Osteocyte (in vitro differentiated cells): ENCODE results near the gene NUCKS1. TPM values are rescaled to one million over a fixed set of nuclear protein-coding genes. Genes with fewer than 3 reads are reported as not detected.

Experiments
- DNase-seq: peaks from one replicate; pipeline ENCODE4 v3.0.0; 2021; ENCODE audit warnings: mixed read lengths; ENCODE audit not compliant: unreplicated experiment; ENCODE audit errors: extremely low spot score
- H3K27ac Mint-ChIP-seq: one replicate; pipeline ENCODE4 v1.8.0; 2021; ENCODE audit warnings: mild to moderate bottlenecking, mixed read lengths; ENCODE audit not compliant: unreplicated experiment
- H3K27me3 Mint-ChIP-seq: one replicate; pipeline ENCODE4 v1.8.0; 2021; ENCODE audit warnings: mixed read lengths; ENCODE audit not compliant: unreplicated experiment
- H3K36me3 Mint-ChIP-seq: one replicate; pipeline ENCODE4 v1.8.0; 2021; ENCODE audit warnings: mixed read lengths; ENCODE audit not compliant: unreplicated experiment
- H3K4me1 Mint-ChIP-seq: one replicate; pipeline ENCODE4 v1.8.0; 2021; ENCODE audit warnings: mixed read lengths; ENCODE audit not compliant: unreplicated experiment
- H3K4me3 Mint-ChIP-seq: one replicate; pipeline ENCODE4 v1.8.0; 2021; ENCODE audit warnings: mild to moderate bottlenecking, moderate library complexity, mixed read lengths; ENCODE audit not compliant: unreplicated experiment
- H3K9me3 Mint-ChIP-seq: one replicate; pipeline ENCODE4 v1.8.0; 2021; ENCODE audit warnings: mixed read lengths; ENCODE audit not compliant: unreplicated experiment
- total RNA-seq: library from RNA; stranded (reverse); gene quantifications from 2 replicates; pipeline ENCODE4 v1.2.1, GENCODE V29; 2021
- TF ChIP-seq, protein P1 (sequence below): fragments of 200-600 bp; sonication (generic); IDR thresholded peaks from 2 replicates; pipeline ENCODE4 v1.5.0; 2021; ENCODE audit warnings: antibody characterized with exemption, mild to moderate bottlenecking, moderate library complexity

NUCKS1 gene
- total RNA-seq, 1 donor from 2014 or later, result 215 TPM

DNA sequence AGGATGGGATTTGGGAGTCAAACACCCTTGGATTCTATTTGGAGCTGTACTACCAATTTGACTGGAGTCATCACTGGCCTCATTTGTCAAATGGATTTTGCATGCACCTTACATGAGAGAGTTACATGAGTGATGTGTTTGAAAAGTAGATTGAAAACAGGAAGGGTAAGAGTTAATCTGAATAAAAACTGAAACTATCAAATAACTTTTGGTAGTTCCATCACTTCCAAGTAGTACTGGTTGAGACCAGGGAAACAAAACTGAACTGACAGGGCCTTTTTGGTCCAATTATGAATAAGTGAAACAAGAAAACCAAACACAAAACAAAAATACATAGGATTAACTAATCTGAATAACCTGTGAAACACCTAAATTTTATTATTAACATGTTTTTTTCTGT, 30.2 kb downstream of the NUCKS1 start:
- Mint-ChIP-seq H3K27ac (no peak overlapping the region), H3K4me1 (no peaks in the 10 kb centered on the region), H3K36me3 (peaks cover 60% of the 10 kb centered on the region), H3K27me3 (no peaks in the 10 kb centered on the region), H3K9me3 (no peaks in the 10 kb centered on the region), H3K4me3 (no peak overlapping the region)
- no peak for DNase-seq
- TF ChIP-seq, protein P1, sequence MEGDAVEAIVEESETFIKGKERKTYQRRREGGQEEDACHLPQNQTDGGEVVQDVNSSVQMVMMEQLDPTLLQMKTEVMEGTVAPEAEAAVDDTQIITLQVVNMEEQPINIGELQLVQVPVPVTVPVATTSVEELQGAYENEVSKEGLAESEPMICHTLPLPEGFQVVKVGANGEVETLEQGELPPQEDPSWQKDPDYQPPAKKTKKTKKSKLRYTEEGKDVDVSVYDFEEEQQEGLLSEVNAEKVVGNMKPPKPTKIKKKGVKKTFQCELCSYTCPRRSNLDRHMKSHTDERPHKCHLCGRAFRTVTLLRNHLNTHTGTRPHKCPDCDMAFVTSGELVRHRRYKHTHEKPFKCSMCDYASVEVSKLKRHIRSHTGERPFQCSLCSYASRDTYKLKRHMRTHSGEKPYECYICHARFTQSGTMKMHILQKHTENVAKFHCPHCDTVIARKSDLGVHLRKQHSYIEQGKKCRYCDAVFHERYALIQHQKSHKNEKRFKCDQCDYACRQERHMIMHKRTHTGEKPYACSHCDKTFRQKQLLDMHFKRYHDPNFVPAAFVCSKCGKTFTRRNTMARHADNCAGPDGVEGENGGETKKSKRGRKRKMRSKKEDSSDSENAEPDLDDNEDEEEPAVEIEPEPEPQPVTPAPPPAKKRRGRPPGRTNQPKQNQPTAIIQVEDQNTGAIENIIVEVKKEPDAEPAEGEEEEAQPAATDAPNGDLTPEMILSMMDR, result no peak

DNA sequence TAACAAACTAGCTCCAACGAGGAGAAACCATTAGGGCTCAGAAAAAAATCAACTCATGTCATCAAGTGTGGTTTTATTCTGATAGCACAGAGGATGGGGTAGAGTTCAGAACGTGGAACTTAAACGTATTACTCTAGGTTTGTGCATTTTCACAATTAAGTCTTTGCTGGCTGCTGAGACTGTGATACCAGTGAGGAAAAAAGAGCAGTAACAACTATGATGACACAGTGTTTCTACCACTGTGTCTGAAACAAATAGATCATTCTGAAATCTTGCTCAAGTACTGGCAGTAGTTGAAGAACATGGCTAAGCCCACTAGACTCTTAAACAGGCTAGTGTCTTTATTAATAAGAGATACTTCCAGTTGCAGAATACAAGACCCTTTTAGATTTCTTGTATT, 31.0 kb downstream of the NUCKS1 start:
- H3K4me3 Mint-ChIP-seq, result no peak overlapping the region
- no peak for DNase-seq
- H3K36me3 Mint-ChIP-seq, result peaks cover 59% of the 10 kb centered on the region

DNA sequence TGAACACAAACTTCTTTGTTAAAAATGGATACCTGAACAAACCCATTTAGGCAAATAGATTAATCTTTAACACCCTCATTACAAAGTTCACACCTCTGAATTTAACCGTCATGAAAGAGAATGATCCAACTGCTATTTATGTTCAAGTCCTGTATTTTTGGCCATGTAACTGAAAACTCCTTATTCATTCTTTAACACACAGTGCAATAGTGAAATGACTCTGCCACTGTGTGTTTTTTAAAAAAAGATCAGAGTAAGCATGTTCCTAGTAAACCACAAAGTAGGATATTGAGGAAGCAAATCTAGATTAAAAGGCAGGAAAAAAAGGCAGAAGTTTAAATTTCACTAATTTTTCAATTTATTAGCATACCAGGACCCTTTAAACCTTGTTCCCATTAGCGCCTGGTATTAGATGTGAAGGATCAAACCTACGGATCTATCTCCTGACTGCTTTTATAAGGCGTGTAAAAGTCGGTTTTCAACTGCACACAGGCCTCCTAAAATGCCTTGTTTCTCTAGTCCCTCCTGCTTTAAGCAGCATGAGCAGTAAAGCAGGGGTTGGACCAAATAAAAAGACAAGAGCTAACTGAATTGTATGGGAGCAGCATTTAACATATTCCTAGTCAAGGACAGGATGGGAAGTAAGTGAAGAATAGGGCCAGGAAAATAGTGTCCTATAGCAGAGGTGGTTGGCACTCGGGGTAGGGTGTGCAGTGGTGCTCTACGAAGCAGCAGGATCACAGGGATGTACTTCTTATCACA, 33.4 kb downstream of the NUCKS1 start:
- Mint-ChIP-seq H3K4me1 (no peaks in the 10 kb centered on the region), H3K9me3 (no peaks in the 10 kb centered on the region), H3K36me3 (peaks cover 57% of the 10 kb centered on the region), H3K27me3 (no peaks in the 10 kb centered on the region), H3K27ac (no peak overlapping the region), H3K4me3 (no peak overlapping the region)
- TF ChIP-seq, protein P1, result no peak
- DNase-seq, result no peak

More for the DNA sequence above, 31.0 kb downstream of the NUCKS1 start:
- Mint-ChIP-seq H3K27ac (no peak overlapping the region), H3K4me1 (no peaks in the 10 kb centered on the region), H3K9me3 (no peaks in the 10 kb centered on the region), H3K27me3 (no peaks in the 10 kb centered on the region)
- TF ChIP-seq, protein P1, result no peak

GRCh38 chr1:205715628-205716027, 34.4 kb downstream of the NUCKS1 start:
- Mint-ChIP-seq H3K4me3 (no peak overlapping the region), H3K9me3 (no peaks in the 10 kb centered on the region), H3K4me1 (peaks cover 4% of the 10 kb centered on the region), H3K27me3 (no peaks in the 10 kb centered on the region), H3K27ac (no peak overlapping the region), H3K36me3 (peaks cover 51% of the 10 kb centered on the region)
- no peak for DNase-seq
- TF ChIP-seq, protein P1, result no peak

DNA sequence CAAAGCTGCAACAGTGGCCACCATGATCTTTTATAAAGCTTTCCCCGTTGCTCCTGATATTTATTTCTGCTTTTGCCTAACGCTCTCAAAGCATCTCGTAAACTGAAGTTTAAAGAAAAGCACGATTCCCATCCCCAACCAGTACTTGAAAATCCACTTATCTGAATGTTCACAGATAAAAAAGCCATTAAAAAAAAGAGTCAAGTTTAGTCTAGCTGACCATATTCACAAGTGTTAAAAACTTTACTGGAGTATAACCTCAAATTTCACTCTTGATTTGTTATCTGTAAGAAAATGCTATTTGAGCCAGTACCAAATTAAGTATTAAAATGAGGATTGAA, 35.1 kb downstream of the NUCKS1 start:
- H3K4me1 Mint-ChIP-seq, result peaks cover 5% of the 10 kb centered on the region
- no peak overlapping the region for H3K27ac Mint-ChIP-seq
- no peak overlapping the region for H3K4me3 Mint-ChIP-seq
- H3K9me3 Mint-ChIP-seq, result no peaks in the 10 kb centered on the region
- no peak for DNase-seq
- TF ChIP-seq, protein P1, result no peak
- peaks cover 47% of the 10 kb centered on the region for H3K36me3 Mint-ChIP-seq
- H3K27me3 Mint-ChIP-seq, result no peaks in the 10 kb centered on the region
